Measurements from ENCODE around the gene TAS2R50.

DNA sequence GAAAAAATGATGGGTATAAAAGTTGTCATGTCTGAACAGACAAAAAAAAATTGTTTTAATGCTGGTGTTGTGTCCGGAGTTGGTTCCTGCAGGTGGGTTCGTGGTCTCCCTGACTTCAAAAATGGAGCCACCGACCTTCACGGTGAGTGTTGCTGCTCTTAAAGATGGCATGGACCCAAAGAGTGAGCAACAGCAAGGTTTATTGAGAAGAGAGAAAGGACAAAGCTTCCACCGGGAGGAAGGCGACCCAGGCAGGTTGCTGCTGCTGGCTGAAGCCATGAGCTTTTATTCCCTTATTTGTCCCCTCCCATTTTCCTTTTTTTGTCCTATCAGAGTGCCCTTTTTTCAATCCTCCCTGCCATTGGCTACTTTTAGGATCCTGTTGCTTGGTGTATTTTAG lies 44.6 kb upstream of the TAS2R50 start, which contains the start of gene TAS2R31:
- TF ChIP-seq, protein P1, sequence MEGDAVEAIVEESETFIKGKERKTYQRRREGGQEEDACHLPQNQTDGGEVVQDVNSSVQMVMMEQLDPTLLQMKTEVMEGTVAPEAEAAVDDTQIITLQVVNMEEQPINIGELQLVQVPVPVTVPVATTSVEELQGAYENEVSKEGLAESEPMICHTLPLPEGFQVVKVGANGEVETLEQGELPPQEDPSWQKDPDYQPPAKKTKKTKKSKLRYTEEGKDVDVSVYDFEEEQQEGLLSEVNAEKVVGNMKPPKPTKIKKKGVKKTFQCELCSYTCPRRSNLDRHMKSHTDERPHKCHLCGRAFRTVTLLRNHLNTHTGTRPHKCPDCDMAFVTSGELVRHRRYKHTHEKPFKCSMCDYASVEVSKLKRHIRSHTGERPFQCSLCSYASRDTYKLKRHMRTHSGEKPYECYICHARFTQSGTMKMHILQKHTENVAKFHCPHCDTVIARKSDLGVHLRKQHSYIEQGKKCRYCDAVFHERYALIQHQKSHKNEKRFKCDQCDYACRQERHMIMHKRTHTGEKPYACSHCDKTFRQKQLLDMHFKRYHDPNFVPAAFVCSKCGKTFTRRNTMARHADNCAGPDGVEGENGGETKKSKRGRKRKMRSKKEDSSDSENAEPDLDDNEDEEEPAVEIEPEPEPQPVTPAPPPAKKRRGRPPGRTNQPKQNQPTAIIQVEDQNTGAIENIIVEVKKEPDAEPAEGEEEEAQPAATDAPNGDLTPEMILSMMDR (IDR thresholded peaks at IDR 0.05), result no peak
- TF ChIP-seq POLR2AphosphoS5 (IDR thresholded peaks at IDR 0.05), result no peak
- no peak for TF ChIP-seq POLR2A (IDR thresholded peaks at IDR 0.05)
